Nephron (organoid): ENCODE measurements around the gene MAML2.

Experiments used
- H3K27ac Mint-ChIP-seq, 3 experiments: 2 replicates each; pipeline ENCODE4 v1.8.0; 2020; ENCODE audit warnings: mixed read lengths in 3 of 3, mild to moderate bottlenecking in 2 of 3, moderate library complexity in 1 of 3
- H3K27me3 Mint-ChIP-seq: 2 replicates; pipeline ENCODE4 v1.8.0; 2021; ENCODE audit warnings: low read depth, mild to moderate bottlenecking, moderate library complexity, mixed read lengths
- H3K36me3 Mint-ChIP-seq: 2 replicates; pipeline ENCODE4 v1.8.0; 2020; ENCODE audit warnings: low read depth, mixed read lengths
- H3K4me1 Mint-ChIP-seq: 2 replicates; pipeline ENCODE4 v1.8.0; 2020; ENCODE audit warnings: mixed read lengths
- H3K4me3 Mint-ChIP-seq, 3 experiments: 2 replicates each; pipeline ENCODE4 v1.8.0; 2020; ENCODE audit warnings: mild to moderate bottlenecking in 3 of 3, mixed read lengths in 3 of 3, moderate library complexity in 2 of 3
- H3K9me3 Mint-ChIP-seq: 2 replicates; pipeline ENCODE4 v1.8.0; 2020; ENCODE audit warnings: mixed read lengths
- CTCF ChIP-seq, 3 experiments: fragments of 200-600 bp; sonication (generic); IDR thresholded peaks; one replicate each; pipeline ENCODE4 v1.5.0; 2021; ENCODE audit warnings: antibody characterized with exemption in 3 of 3; ENCODE audit not compliant: unreplicated experiment in 3 of 3

Gene MAML2

GRCh38 chr11:96385187-96385586 is 42.2 kb upstream of the MAML2 start:
- no peaks in the 10 kb centered on the region for H3K9me3 Mint-ChIP-seq
- no peak overlapping the region for H3K27ac Mint-ChIP-seq
- H3K27me3 Mint-ChIP-seq: no peaks in the 10 kb centered on the region
- no peak overlapping the region for H3K4me3 Mint-ChIP-seq
- H3K36me3 Mint-ChIP-seq: peaks cover 28% of the 10 kb centered on the region
- TF ChIP-seq CTCF (IDR thresholded peaks at IDR 0.05; ENCODE audit: unreplicated experiment in 3 of 3): no peak
- H3K4me1 Mint-ChIP-seq: peaks cover 22% of the 10 kb centered on the region

GRCh38 chr11:96384156-96384555 is 41.2 kb upstream of the MAML2 start:
- no peaks in the 10 kb centered on the region for H3K27me3 Mint-ChIP-seq
- H3K4me1 Mint-ChIP-seq: peaks cover 22% of the 10 kb centered on the region
- H3K36me3 Mint-ChIP-seq: peaks cover 33% of the 10 kb centered on the region
- no peak for TF ChIP-seq CTCF (IDR thresholded peaks at IDR 0.05; ENCODE audit: unreplicated experiment in 3 of 3)
- H3K9me3 Mint-ChIP-seq: no peaks in the 10 kb centered on the region
- H3K4me3 Mint-ChIP-seq: no peak overlapping the region
- no peak overlapping the region for H3K27ac Mint-ChIP-seq

- Mint-ChIP-seq H3K27me3 (no peaks in the 10 kb centered on the region), H3K9me3 (peaks cover 2% of the 10 kb centered on the region), H3K4me1 (no peaks in the 10 kb centered on the region), H3K27ac (no peak overlapping the region), H3K36me3 (peaks cover 45% of the 10 kb centered on the region), H3K4me3 (no peak overlapping the region)
- no peak for TF ChIP-seq CTCF (IDR thresholded peaks at IDR 0.05; ENCODE audit: unreplicated experiment in 3 of 3)
Measured at GRCh38 chr11:96376796-96377195, 33.8 kb upstream of the MAML2 start.

GRCh38 chr11:96373826-96374225 is 30.8 kb upstream of the MAML2 start:
- no peak overlapping the region for H3K27ac Mint-ChIP-seq
- H3K4me1 Mint-ChIP-seq: no peaks in the 10 kb centered on the region
- peaks cover 56% of the 10 kb centered on the region for H3K36me3 Mint-ChIP-seq
- H3K27me3 Mint-ChIP-seq: no peaks in the 10 kb centered on the region
- no peak for TF ChIP-seq CTCF (IDR thresholded peaks at IDR 0.05; ENCODE audit: unreplicated experiment in 3 of 3)
- H3K4me3 Mint-ChIP-seq: no peak overlapping the region
- H3K9me3 Mint-ChIP-seq: peaks cover 9% of the 10 kb centered on the region

GRCh38 chr11:96367342-96367741 is 24.3 kb upstream of the MAML2 start:
- no peak for TF ChIP-seq CTCF (IDR thresholded peaks at IDR 0.05; ENCODE audit: unreplicated experiment in 3 of 3)
- H3K36me3 Mint-ChIP-seq: peaks cover 55% of the 10 kb centered on the region
- H3K4me1 Mint-ChIP-seq: no peaks in the 10 kb centered on the region
- H3K27me3 Mint-ChIP-seq: no peaks in the 10 kb centered on the region
- no peak overlapping the region for H3K27ac Mint-ChIP-seq
- H3K9me3 Mint-ChIP-seq: peaks cover 11% of the 10 kb centered on the region
- H3K4me3 Mint-ChIP-seq: no peak overlapping the region

- Mint-ChIP-seq H3K36me3 (peaks cover 46% of the 10 kb centered on the region), H3K9me3 (peaks cover 6% of the 10 kb centered on the region), H3K27ac (no peak overlapping the region), H3K27me3 (no peaks in the 10 kb centered on the region), H3K4me3 (no peak overlapping the region), H3K4me1 (no peaks in the 10 kb centered on the region)
- TF ChIP-seq CTCF (IDR thresholded peaks at IDR 0.05; ENCODE audit: unreplicated experiment in 3 of 3): no peak
Measured at GRCh38 chr11:96366024-96366423, 23.0 kb upstream of the MAML2 start.
